Measurements from ENCODE around the gene TSC22D1. TPM values are rescaled to one million over a fixed set of nuclear protein-coding genes. Genes with fewer than 3 reads are reported as not detected.

Gene TSC22D1
- total RNA-seq, 3 donors from 2014 or later: 74.2 to 235 (median 232) TPM

- Histone ChIP-seq H3K27me3 (no peaks in the 10 kb centered on the region), H3K36me3 (no peaks in the 10 kb centered on the region), H3K27ac (no peak overlapping the region), H3K4me1 (no peaks in the 10 kb centered on the region), H3K4me3 (no peak overlapping the region), H3K9me3 (no peaks in the 10 kb centered on the region)
- intact Hi-C loops (cut with DNase I; ENCODE audit: low total_unique reads): no loop called here
- TF ChIP-seq CTCF (IDR thresholded peaks at IDR 0.05): no peak
- no peak for TF ChIP-seq POLR2A (IDR thresholded peaks at IDR 0.05)
- no peak for TF ChIP-seq POLR2AphosphoS5 (IDR thresholded peaks at IDR 0.05)
- DNase-seq (ENCODE audit: low spot score in 2 of 2): no peak
Observed at GRCh38 chr13:44508562-44509077, 67.5 kb downstream of the TSC22D1 start.

- no peak overlapping the region for H3K4me3 ChIP-seq
- TF ChIP-seq CTCF (IDR thresholded peaks at IDR 0.05) (no peak), POLR2AphosphoS5 (IDR thresholded peaks at IDR 0.05) (no peak)
- no peak overlapping the region for H3K27ac ChIP-seq
- no peaks in the 10 kb centered on the region for H3K36me3 ChIP-seq
- DNase-seq (ENCODE audit: low spot score in 2 of 2): no peak
- H3K4me1 ChIP-seq: no peaks in the 10 kb centered on the region
- intact Hi-C loops (cut with DNase I; ENCODE audit: low total_unique reads): no loop called here
- no peaks in the 10 kb centered on the region for H3K27me3 ChIP-seq
- H3K9me3 ChIP-seq: no peaks in the 10 kb centered on the region
Observed at GRCh38 chr13:44507639-44508038, 68.5 kb downstream of the TSC22D1 start.

- TF ChIP-seq CTCF (IDR thresholded peaks at IDR 0.05): no peak
- TF ChIP-seq POLR2AphosphoS5 (IDR thresholded peaks at IDR 0.05): no peak
- no peak for TF ChIP-seq POLR2A (IDR thresholded peaks at IDR 0.05)
- H3K27me3 ChIP-seq: no peaks in the 10 kb centered on the region
- intact Hi-C loops (cut with DNase I; ENCODE audit: low total_unique reads): no loop called here
- no peak overlapping the region for H3K4me3 ChIP-seq
- no peaks in the 10 kb centered on the region for H3K9me3 ChIP-seq
- no peaks in the 10 kb centered on the region for H3K36me3 ChIP-seq
- DNase-seq (ENCODE audit: low spot score in 2 of 2): no peak
- no peaks in the 10 kb centered on the region for H3K4me1 ChIP-seq
- no peak overlapping the region for H3K27ac ChIP-seq
Observed at GRCh38 chr13:44506719-44507118, 69.4 kb downstream of the TSC22D1 start.

- Histone ChIP-seq H3K27me3 (no peaks in the 10 kb centered on the region), H3K4me1 (no peaks in the 10 kb centered on the region), H3K36me3 (no peaks in the 10 kb centered on the region), H3K27ac (no peak overlapping the region), H3K9me3 (no peaks in the 10 kb centered on the region), H3K4me3 (no peak overlapping the region)
- TF ChIP-seq POLR2A (IDR thresholded peaks at IDR 0.05) (no peak), CTCF (IDR thresholded peaks at IDR 0.05) (no peak), POLR2AphosphoS5 (IDR thresholded peaks at IDR 0.05) (no peak)
- intact Hi-C loops (cut with DNase I; ENCODE audit: low total_unique reads): no loop called here
- DNase-seq (ENCODE audit: low spot score in 2 of 2): no peak
Observed at GRCh38 chr13:44506251-44506650, 69.9 kb downstream of the TSC22D1 start.

- Histone ChIP-seq H3K4me3 (no peak overlapping the region), H3K27ac (no peak overlapping the region), H3K9me3 (no peaks in the 10 kb centered on the region), H3K4me1 (no peaks in the 10 kb centered on the region), H3K27me3 (no peaks in the 10 kb centered on the region), H3K36me3 (no peaks in the 10 kb centered on the region)
- TF ChIP-seq CTCF (IDR thresholded peaks at IDR 0.05): no peak
- TF ChIP-seq POLR2A (IDR thresholded peaks at IDR 0.05): no peak
- TF ChIP-seq POLR2AphosphoS5 (IDR thresholded peaks at IDR 0.05): no peak
- no peak for DNase-seq (ENCODE audit: low spot score in 2 of 2)
- intact Hi-C loops (cut with DNase I; ENCODE audit: low total_unique reads): no loop called here
Observed at GRCh38 chr13:44504116-44504515, 72.0 kb downstream of the TSC22D1 start.
